Neural cell (in vitro differentiated cells): ENCODE results near the gene TPM1. TPM values are rescaled to one million over a fixed set of nuclear protein-coding genes. Genes with fewer than 3 reads are reported as not detected.

ENCODE experiments used
- H2AFZ ChIP-seq: fragments of 200-600, 300-800 bp; sonication (generic), shearing (Covaris generic); 2 replicates; pipeline ENCODE4 v1.6.0; 2014; ENCODE audit warnings: low read depth, mild to moderate bottlenecking, antibody characterized with exemption, low read length, moderate library complexity
- H3F3A ChIP-seq: fragments of 200-600 bp; shearing (Covaris generic); 2 replicates; pipeline ENCODE4 v1.6.1; 2016; ENCODE audit warnings: mild to moderate bottlenecking, moderate library complexity, mixed read lengths, antibody characterized with exemption, low read length; ENCODE audit not compliant: insufficient read depth, poor library complexity, severe bottlenecking
- H3K27ac ChIP-seq: fragments of 200-600, 300-800 bp; sonication (generic), shearing (Covaris generic); 2 replicates; pipeline ENCODE4 v1.5.1; 2014; ENCODE audit warnings: mild to moderate bottlenecking, low read length, moderate library complexity
- H3K27me3 ChIP-seq: fragments of 300-800, 200-600 bp; sonication (generic), shearing (Covaris generic); 2 replicates; pipeline ENCODE4 v1.6.0; 2014; ENCODE audit warnings: mild to moderate bottlenecking, low read depth, low read length, moderate library complexity; ENCODE audit not compliant: insufficient read depth
- H3K36me3 ChIP-seq: fragments of 300-800, 200-600 bp; sonication (generic), shearing (Covaris generic); 2 replicates; pipeline ENCODE4 v1.5.1; 2014; ENCODE audit warnings: mild to moderate bottlenecking, antibody characterized with exemption, low read length, moderate library complexity; ENCODE audit not compliant: insufficient read depth
- H3K4me2 ChIP-seq: fragments of 300-800, 200-600 bp; sonication (generic), shearing (Covaris generic); 2 replicates; pipeline ENCODE4 v1.6.0; 2014; ENCODE audit warnings: mild to moderate bottlenecking, low read length
- H3K4me3 ChIP-seq: fragments of 300-800, 200-600 bp; sonication (generic), shearing (Covaris generic); 2 replicates; pipeline ENCODE4 v1.5.1; 2014; ENCODE audit warnings: mild to moderate bottlenecking, low read length, moderate library complexity
- H3K79me2 ChIP-seq: fragments of 200-600 bp; shearing (Covaris generic); replicated peaks from 2 replicates; pipeline ENCODE4 v1.6.0; 2014; ENCODE audit warnings: mild to moderate bottlenecking, low read length, moderate library complexity; ENCODE audit not compliant: insufficient read depth
- H3K9ac ChIP-seq: fragments of 300-800, 200-600 bp; sonication (generic), shearing (Covaris generic); 2 replicates; pipeline ENCODE4 v1.6.1; 2016; ENCODE audit warnings: mild to moderate bottlenecking, low read length, mixed read lengths
- H3K9me2 ChIP-seq: fragments of 200-600 bp; shearing (Covaris generic); 2 replicates; pipeline ENCODE4 v1.6.1; 2016; ENCODE audit warnings: mild to moderate bottlenecking, low read length, mixed read lengths; ENCODE audit not compliant: insufficient read depth
- H3K9me3 ChIP-seq: fragments of 200-600, 300-800 bp; sonication (generic), shearing (Covaris generic); 2 replicates; pipeline ENCODE4 v1.6.1; 2016; ENCODE audit warnings: mild to moderate bottlenecking, mixed run types, low read length, moderate library complexity, mixed read lengths
- H4K20me1 ChIP-seq: fragments of 200-600 bp; shearing (Covaris generic); 2 replicates; pipeline ENCODE4 v1.6.1; 2016; ENCODE audit warnings: mild to moderate bottlenecking, mixed run types; ENCODE audit not compliant: insufficient read depth
- EP300 ChIP-seq: fragments of 450-650 bp; conservative IDR thresholded peaks from 2 replicates; pipeline ENCODE4 v1.6.1; 2014; ENCODE audit warnings: antibody characterized with exemption, mild to moderate bottlenecking, moderate library complexity; ENCODE audit not compliant: poor library complexity, severe bottlenecking
- EZH2 ChIP-seq: fragments of 200-600, 300-800 bp; shearing (Covaris generic), sonication (generic); IDR thresholded peaks from 2 replicates; pipeline ENCODE4 v1.6.1; 2014; ENCODE audit warnings: antibody characterized with exemption, low read length, borderline replicate concordance, mild to moderate bottlenecking; ENCODE audit not compliant: insufficient read depth, poor library complexity, severe bottlenecking
- MXI1 ChIP-seq: fragments of 450-650 bp; conservative IDR thresholded peaks from 2 replicates; pipeline ENCODE4 v1.6.1; 2014; ENCODE audit warnings: antibody characterized with exemption, mild to moderate bottlenecking; ENCODE audit not compliant: poor library complexity, severe bottlenecking
- POLR2AphosphoS5 ChIP-seq: IDR thresholded peaks from 2 replicates; pipeline ENCODE4 v1.6.1; 2012
- RAD21 ChIP-seq: fragments of 450-650 bp; conservative IDR thresholded peaks from 2 replicates; pipeline ENCODE4 v1.6.1; 2014; ENCODE audit warnings: antibody characterized with exemption, mild to moderate bottlenecking, moderate library complexity
- REST ChIP-seq: IDR thresholded peaks from 2 replicates; pipeline ENCODE4 v1.6.1; 2012; ENCODE audit warnings: borderline replicate concordance
- SMC3 ChIP-seq: fragments of 450-650 bp; conservative IDR thresholded peaks from 2 replicates; pipeline ENCODE4 v1.6.1; 2014; ENCODE audit warnings: antibody characterized with exemption, mild to moderate bottlenecking, moderate library complexity; ENCODE audit not compliant: poor library complexity
- TAF1 ChIP-seq: IDR thresholded peaks from 2 replicates; pipeline ENCODE4 v1.6.1; 2012; ENCODE audit warnings: low read depth
- polyA plus RNA-seq: library from polyadenylated mRNA; depleted of rRNA; stranded (reverse); fragments of >200 nt; gene quantifications from 2 replicates; pipeline ENCODE4 v1.2.3, GENCODE V29; 2014
- TF ChIP-seq, protein P1 (sequence below): fragments of 450-650 bp; IDR thresholded peaks from 2 replicates; pipeline ENCODE4 v1.5.1; 2014; ENCODE audit warnings: antibody characterized with exemption, mild to moderate bottlenecking, moderate library complexity; ENCODE audit not compliant: poor library complexity, severe bottlenecking

Gene TPM1
- polyA plus RNA-seq, 1 donor from 2014 or later, result 254 TPM

DNA sequence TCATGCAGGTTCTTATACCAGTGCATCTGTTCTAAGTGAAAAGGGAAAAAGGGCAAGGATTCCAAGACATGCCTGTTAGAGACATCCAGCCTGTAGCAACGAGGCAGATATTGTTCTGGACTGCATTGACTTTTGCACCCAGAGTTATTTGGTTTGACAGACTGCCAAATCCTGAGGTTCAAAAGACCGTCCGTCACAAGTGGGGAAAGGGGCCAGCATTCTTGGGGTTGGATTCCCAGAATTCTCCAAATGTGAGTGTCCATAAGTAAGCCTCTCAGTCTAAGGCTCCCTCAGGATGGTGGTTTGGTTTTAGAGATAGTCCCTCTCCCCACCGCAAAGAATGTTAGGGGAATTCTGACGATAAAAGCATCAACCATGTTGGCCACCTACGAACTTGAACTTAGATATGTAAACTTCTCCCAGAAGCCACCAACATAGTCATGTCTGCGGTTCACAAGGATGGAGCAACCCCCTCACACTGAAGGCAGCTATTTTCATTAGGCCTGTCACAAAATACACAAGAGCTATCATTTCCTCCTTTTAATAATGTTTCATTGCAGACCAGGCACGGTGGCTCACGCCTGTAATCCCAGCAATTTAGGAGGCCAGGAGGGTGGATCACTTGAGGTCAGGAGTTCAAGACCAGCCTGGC is 65.5 kb downstream of the TPM1 start:
- no peak overlapping the region for H3K4me2 ChIP-seq
- TF ChIP-seq RAD21 (no peak), MXI1 (no peak), REST (no peak), EP300 (no peak), TAF1 (no peak), POLR2AphosphoS5 (no peak), SMC3 (no peak), EZH2 (no peak)
- TF ChIP-seq, protein P1, sequence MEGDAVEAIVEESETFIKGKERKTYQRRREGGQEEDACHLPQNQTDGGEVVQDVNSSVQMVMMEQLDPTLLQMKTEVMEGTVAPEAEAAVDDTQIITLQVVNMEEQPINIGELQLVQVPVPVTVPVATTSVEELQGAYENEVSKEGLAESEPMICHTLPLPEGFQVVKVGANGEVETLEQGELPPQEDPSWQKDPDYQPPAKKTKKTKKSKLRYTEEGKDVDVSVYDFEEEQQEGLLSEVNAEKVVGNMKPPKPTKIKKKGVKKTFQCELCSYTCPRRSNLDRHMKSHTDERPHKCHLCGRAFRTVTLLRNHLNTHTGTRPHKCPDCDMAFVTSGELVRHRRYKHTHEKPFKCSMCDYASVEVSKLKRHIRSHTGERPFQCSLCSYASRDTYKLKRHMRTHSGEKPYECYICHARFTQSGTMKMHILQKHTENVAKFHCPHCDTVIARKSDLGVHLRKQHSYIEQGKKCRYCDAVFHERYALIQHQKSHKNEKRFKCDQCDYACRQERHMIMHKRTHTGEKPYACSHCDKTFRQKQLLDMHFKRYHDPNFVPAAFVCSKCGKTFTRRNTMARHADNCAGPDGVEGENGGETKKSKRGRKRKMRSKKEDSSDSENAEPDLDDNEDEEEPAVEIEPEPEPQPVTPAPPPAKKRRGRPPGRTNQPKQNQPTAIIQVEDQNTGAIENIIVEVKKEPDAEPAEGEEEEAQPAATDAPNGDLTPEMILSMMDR, result no peak
- no peak overlapping the region for H3K4me3 ChIP-seq
- H3K27me3 ChIP-seq, result no peaks in the 10 kb centered on the region
- no peaks in the 10 kb centered on the region for H3K9me3 ChIP-seq
- no peak overlapping the region for H3K27ac ChIP-seq
- H3F3A ChIP-seq, result no peaks in the 10 kb centered on the region
- no peaks in the 10 kb centered on the region for H3K36me3 ChIP-seq
- H3K79me2 ChIP-seq, result no peaks in the 10 kb centered on the region
- no peak overlapping the region for H2AFZ ChIP-seq
- H3K9ac ChIP-seq, result no peak overlapping the region
- no peaks in the 10 kb centered on the region for H4K20me1 ChIP-seq
- no peaks in the 10 kb centered on the region for H3K9me2 ChIP-seq

GRCh38 chr15:63109498-63109897 is 67.0 kb downstream of the TPM1 start:
- Histone ChIP-seq H3K36me3 (no peaks in the 10 kb centered on the region), H3K27me3 (no peaks in the 10 kb centered on the region), H3F3A (no peaks in the 10 kb centered on the region), H3K4me3 (no peak overlapping the region), H3K9me2 (no peaks in the 10 kb centered on the region), H3K9ac (no peak overlapping the region), H2AFZ (no peak overlapping the region), H4K20me1 (no peaks in the 10 kb centered on the region), H3K4me2 (no peak overlapping the region), H3K27ac (no peak overlapping the region), H3K79me2 (no peaks in the 10 kb centered on the region), H3K9me3 (no peaks in the 10 kb centered on the region)
- TF ChIP-seq EP300 (no peak), POLR2AphosphoS5 (no peak), SMC3 (no peak), TAF1 (no peak), RAD21 (no peak), REST (no peak), EZH2 (no peak)
- TF ChIP-seq, protein P1, result no peak
